ENCODE measurements around the gene ANKS6.

Gene ANKS6

DNA sequence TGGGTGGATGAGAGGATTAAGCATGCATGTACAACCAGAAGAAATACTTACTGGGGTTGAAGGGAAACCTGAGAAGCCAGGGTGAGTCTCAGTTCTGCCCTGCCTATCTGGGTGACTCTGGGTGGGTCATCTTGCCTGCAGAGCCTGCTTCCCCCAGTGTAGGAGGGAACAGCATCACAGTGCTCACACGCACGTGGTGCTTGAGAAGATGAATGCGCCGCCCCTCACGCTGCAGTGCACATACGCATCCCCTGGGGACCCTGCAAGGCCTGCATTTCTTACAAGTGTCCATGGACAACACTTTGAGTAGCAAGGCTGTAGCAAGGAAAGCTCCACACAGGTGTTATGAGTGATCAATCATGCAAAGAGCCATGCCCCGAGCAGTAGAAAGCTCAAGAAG, 68.9 kb downstream of the ANKS6 start:
- DNase-seq = no peak

DNA sequence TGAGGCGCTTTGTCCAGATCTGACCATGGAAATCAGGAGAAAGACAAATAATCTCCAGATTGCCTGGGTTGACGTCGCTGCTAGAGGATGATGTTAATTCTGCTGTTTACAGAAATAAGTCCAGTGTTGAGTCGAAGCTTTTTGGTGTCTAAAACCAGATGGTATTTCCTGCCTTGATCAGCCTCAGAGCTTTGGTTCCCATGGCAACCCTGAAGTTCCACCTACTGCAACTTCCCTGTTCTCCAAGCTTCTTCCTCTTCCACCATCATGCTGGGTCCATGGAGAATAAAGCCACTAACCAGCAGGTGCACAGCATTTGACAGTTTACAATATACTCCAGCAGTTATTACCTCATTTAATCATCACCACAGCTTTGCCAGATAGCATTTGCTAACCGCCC, 69.6 kb downstream of the ANKS6 start:
- no peak for DNase-seq

DNA sequence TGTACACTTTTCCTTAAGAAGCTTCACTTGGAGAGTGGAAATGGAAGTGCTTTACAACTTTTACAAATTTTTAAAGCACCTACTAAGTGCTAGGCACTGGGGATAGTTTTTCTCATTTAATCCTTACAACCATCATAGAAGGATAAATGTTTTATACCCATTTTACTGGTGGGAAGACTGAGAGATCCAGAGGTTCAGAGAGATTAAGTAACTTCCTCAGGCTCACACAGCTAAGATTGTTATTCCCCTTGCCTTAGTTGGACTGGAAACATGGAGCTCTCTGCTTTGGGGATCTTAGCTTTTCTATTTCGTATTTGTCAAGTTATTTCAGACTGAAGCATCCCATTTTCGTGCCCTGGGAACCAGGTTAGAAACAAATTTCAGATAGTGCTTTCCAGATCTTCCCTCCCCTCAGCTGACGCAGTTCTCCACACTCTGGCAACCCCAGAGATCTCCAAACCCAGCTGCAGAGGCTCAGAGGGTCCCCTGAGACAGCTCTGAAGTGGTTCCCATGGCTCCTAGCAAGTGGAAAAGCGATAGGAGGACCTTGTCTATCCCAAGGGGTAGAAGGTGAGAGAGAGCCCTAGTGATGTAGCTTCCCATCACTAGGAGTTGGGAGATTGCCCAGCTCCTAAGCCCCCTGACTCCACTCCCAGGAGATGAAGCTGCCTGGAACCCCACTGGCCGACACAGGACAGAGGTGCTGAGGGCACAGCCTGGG, 71.4 kb downstream of the ANKS6 start:
- no peak for DNase-seq

DNA sequence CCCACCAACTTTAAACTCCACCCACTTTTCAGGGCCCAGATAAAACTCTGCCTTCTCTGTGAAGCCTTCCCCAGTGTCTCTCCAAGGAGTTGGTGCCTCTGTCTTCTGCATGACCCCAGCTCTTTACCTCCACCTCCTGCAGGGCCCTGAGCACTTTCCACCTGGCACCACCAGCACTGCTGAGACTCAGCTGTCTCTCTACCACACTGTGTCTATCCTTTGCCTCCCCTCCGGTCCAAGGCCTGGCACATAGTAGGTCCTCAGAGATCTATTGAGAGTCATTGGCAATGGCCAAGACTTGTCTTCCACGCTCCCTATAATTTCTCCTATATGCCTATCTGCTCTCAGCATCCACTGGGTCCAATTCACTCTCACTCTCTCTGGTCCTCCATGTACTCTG, 74.7 kb downstream of the ANKS6 start:
- DNase-seq = no peak

DNA sequence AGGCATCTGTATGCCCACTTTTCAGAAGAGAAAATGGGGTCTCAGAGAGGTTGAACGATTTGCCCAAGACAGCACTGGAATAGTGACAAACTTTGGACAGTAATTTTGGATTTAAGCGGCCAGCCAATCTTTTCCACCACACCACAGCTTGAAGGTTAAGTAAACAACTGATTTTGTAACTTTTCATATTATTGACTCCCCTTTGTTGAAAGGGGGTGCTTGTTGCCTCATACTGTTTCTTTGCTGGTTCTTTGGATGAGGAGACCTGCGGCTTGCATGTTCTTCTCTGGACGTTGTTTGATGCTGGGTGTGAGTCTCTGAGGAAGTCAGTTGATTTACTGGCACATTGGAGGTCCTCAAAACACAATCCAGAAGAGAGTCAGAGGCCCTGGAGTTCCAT, 76.0 kb downstream of the ANKS6 start:
- no peak for DNase-seq

DNA sequence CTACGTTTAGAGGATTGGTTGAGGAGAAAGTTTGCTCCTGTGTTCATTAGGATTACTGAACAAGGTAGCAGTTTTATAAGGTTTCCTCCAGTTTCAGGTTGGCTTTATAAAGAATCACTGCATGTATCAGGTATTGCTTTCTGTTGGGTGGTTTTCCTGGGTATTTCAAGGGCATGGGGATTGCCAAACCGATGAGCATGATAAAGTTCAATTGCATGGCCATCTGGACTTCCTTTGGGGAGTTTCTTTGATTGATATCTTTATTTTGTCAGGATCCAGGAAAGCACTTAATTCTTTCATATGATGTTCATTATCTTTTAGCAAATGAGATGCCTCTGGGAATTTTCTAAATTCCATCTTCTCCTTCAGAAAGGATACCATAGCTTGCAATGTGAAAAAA, 77.3 kb downstream of the ANKS6 start:
- DNase-seq = no peak

DNA sequence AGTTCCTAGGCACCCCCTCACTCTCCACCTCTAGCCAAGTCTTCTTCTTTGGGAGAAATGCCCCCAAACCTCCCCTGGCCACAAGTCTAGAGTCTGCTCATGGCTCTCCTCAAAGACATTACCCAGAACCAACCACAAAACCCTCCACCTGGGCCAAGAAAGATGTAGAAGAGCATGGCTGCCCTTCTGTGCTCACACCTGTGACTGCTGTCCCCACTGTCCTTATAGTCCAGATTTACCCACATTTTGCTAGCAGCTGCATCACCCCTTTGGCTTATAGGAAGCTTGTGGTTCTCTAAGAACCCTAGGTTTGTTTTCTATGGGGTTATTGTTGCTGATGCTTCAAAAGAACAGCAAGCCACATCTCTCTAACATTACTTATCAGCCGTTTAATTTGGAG, 81.5 kb downstream of the ANKS6 start:
- DNase-seq = no peak

DNA sequence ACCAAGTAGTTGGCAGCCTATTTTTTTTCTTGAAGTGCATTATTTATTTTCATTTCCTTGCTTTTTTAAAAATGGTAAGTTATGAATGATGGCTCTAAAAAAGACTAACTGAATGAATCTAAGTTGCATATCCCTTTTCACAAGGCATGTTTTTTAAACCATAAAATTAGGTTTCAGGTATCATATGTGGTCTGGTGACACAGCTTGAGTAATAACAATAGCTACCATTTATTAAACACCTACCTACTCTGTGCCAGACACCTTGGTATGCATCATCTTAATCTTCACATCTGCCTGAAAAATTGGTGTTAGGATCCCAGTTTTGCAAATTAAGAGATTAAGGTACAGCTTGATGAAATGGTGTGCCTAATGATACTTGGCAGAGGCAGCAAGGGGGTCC, 83.4 kb downstream of the ANKS6 start:
- no peak for DNase-seq

DNA sequence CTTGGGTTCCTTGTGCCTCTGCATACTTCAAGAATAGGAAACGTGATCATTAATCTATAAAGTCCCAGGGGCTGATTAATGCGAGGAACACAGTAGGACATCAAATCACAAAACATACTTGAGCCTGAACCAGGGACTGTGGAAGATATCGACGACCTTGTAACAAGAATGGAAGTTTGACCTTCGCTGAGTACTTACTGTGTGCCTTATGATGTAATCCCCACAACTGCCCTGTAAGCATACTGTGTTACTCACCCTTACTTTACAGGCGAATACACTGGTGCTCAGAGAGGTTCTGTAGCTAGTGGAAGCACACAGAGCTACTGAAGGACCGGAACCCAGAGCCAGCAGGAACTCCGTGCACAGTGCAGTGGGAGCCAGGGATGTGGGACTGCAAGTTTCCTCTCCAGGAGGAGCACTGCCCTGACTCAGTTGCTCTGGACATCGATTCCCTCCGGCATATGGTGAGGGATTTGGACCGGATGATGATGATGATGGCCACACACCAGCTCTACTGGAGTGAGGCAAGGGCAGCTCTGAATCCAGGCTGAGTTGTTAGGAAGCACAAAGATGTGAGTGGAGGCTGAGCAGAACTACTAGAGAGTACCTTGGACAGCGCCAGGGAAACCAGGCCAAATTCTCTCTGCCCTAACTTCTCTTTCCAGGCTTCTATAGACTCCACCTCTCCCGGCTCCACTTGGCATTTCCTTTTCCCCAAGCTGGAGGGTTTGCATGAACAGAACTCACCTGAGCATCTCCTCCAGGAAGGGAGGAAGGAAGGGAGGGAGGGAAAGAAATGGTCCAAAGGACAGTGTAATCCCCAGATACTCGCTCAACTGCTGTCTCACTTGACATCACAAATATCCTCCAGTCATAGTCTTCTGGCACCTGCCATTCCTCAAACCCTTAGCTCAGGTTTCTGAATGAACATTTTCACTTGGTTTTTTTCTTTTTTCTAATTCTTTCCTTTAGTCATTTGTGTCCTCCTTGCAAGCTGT, 86.1 kb downstream of the ANKS6 start:
- no peak for DNase-seq

DNA sequence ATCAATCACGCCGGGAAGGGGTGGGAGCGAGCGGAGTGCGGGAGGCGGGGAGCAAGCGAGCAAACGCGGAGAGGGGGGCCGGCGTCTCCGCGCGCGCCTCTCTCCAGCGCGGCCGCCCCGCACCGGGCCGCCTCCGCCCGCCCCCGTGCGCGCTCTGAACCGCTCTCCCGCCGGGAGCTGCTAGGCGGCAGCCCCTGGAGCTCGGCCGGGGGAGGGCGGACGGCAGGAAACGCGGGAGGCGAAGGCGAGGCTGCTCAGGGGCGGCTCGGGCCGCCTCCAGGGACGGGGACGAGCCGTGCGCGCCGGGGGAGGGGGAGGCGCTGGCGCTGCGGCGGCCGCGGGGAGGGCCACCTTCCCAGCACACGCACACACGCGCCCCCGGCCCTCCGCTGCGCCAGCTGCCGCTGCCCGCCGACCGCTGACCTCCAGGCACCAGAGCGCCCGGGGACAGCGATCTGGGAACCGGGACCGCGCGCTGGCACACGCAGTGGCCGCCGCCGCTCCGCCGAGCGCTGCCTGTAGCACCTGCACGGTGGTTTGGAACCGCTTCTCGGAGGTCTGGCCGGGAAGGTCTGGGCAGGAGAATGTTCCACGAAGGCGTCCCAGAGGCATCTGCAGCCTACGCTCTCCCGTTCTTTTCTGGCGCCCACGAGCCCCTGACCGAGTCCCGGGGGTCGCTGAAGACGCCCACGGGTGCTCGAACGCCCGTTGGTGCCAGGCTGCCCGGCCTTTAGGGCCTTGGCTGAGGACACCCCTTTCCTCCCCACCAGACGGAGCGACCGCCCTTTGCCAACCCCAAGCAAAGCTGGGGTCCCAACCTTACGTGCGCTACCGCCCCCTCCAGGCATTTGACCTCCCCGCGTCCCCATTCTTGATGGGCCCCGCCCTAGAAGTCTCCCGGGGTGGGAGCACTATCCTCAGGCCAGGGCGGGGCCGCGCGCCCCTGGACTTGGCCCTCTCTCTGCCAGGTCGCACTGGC, 87.1 kb downstream of the ANKS6 start, which contains the start of gene GABBR2:
GABBR2 (minus strand) TSS at position 3 of the 979 bp plus-strand sequence. CDS start 198 bp downstream, outside the sequence.
- no peak for DNase-seq

DNA sequence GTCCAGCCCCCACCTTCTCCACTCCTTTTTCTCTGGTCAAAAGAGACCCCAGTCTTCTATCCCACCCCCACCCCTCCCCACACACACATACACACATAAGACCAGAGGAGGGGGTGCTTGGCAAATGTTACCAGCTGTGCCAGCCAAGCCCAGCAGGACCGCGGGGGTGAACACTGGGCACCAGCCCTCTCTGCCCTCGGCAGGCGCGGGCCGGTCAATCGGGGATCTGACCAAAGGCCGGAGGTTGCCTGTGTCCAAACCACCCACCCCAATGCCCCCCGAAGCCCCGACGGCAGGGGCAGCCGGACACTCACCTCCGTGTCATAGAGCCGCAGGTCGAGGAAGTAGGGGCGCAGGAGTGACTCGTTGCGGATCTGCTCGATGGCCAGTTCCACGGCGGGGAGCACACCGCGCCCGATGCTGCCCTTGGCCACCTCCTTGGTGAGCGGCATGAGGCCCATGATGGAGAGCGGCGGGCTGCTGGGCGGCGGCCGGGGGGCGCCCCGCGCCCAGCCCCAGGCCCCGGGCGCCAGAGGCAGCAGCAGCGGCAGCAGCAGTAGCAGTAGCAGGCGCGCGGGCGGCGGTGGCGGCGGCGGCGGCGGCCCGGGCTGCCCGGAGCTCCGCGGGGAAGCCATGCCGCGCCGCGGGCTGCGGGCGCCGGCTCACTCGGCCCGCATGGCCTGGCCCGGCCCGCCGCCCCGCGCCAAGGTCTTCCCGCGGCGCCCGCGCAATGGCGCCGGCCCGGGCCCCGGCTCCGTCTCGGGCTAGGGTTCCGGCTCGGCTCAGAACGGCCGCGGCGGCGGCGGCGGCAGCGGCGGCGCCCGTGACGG, 88.0 kb downstream of the ANKS6 start:
- no peak for DNase-seq

DNA sequence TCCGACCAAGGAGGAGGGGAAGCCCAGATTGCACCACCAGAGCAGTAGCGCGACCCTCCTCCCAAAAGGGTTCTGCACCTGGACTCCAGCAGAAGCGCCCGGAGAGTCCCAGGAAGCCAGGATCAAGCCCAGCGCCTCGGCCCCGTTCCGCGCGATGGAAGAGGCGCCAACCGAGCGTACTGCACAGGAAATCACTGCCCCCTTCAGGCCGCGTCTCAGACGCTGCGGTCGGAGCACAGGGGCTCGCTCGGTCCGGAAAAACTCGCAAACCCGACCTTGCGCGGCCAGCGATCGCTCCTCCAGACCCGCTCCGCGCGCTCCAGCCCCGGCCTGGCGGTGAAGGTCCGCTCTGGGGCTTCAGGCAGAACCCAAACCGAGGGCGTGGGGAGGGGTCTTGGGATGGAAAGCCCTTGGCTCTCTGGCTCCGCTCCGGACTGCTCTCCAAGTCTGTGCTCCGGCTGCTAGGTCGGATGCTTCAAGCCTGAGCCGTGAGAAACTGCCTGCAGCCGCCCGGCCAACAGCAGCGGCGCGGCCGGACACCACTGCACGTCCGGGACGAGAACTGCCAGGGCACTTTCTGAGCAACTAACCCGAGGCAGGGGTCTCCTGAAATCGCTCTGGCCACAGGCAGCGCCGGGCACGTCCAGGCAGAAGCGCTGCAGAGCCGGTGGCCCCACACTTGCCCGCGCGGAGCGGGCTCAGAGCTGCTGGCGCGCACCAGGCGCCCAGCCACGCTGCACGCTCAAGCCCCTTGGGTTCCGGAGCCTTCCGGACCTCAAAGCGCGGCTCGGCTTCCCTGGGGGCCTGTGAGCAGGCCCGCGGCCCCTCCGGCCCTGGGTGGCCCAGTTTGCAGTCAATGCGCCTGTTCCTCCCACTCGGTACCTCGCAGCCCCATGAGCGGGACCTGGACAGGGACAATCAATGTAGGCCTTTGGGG, 88.9 kb downstream of the ANKS6 start:
- peak; percentile 6 for DNase-seq

DNA sequence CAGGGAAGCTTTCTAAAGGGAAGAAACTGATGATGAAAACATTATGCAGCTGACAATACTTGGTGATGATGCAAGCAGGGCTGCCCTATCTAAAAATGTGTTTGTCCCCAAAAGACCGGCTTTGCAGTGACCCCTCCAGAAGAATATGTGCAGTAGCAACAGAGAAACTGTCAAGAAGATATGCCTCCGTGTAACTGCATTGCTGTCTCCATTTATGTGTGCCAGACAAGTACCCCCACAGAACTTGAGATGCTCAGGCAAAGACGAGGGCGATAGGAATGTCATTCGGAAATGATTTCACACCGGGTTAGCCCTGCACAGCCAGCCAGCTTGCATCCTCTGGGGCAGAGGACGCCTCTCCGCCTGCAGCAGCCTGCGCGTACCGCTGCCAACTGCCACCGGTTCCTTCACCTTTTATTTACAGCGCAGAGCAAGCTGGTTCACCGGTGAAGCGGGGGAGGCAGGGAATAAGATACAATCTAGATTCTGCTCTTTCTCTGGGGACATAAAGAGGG, 89.6 kb downstream of the ANKS6 start:
- no peak for DNase-seq

DNA sequence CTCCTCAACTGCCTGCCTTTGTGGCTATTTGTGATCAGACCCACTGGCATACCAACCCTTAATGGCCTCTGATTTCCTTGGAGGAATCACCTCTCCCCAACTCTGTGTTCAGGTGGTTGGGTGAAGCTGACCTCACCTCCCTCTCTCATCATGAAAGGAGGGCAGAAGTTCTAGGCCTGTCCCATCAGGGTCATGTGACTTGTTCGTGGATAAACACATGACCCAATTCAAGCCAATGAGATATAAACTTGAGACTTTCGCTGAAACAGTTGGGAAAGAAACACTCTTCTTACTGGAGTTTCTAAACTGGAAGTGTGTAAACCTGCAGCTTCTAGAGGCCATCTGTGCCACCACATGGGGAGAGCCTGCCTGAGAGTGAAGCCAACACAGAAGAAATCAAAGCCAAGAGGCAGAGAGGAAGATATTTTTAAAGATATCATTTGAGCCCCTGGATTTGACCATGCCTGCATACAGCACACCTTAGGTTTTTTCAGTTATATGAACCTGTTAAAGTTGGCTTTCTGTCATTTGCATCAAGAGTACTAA, 93.4 kb downstream of the ANKS6 start:
- DNase-seq = no peak

DNA sequence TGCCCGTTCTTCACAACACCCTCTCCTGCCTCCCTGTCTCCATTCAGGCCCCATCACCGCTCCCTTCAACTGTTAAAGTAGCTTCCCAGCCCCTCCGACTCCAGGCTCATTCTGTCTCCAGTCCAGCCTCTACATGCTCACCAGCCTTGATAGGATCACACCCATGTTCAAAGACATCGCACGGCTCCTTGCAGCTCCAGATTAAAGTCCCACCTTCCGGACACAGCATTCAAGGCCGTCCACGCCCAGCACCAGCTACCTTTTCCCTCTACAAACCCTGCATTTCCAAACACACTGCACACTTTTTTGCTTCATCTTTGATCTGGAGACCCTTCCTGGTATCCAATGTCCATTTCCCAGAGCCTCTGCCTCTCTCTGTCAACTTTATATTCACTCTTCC, 94.0 kb downstream of the ANKS6 start:
- DNase-seq = no peak

DNA sequence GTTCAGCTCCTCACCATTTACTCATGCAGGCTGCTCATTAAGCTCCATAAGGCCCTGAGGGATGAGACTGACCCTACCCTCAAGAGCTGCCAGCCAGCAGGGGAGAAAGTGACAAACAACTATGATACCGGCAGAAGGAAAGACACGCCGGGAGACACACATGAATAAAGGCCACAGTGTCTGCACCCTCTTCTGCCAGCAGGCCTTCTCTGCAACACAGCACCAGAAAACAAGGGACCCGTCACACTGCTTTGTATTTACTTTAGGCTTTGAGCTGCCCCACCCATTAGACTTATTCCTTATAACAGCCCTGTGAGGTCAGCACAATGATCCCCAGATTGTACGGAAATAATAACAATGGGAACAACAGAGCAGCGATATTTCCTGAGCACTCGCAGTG, 94.8 kb downstream of the ANKS6 start:
- DNase-seq = no peak

DNA sequence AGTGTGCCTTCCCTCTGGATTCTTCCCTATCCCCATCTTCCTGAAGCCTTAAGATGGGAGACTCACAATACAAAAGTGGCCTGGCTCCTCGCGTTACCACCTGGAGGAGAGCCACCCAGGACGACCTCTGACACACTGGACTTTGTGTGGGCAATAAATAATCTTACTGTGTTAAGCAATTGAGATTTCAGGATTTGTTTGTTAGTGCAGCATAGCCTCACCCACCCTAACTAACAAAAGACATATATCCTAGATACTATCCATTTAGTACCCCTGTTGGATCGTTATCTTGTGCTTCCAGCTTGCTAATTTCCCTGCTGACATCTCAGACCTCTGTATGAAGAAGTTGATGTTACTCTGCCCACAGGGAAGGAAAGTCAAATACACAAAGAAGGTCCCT, 95.6 kb downstream of the ANKS6 start:
- no peak for DNase-seq

DNA sequence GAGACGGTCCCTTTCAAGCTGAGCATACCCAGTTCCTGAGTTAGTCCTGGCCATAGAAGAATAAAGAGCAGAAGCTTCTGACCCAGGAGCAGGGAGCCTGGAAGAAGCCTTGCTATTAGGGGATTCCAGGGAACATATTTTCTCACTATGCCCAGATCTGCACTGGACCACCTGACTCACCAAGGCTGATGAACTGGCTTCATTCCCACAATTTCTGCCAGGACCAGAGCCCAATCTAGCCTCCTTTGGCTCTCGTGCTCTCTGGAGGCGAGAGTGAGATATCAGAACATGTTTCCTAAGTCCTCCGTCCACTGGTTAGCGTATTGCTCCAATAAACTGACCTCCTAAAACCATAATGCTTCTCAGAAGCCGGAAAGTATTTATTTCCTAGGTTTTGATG, 97.5 kb downstream of the ANKS6 start:
- DNase-seq = no peak

DNA sequence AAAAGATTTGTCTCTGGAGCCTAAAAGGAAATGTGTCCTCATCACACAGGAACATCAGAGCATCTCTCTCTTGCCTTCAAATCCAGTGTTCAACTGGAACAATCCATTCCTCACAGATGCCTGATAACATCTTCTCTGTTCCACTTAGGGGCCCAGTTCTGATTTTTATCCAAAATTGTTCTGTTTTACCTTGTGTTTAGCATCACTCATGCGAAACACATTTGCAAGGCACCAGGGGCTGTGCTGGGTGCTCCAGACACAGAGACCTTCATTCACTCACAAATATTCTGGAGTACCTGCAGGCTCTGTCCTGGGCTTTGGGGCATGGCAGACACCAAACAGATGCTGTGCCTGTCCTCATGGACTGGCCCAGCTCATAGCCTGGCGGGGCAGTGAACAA, 101.4 kb downstream of the ANKS6 start:
- no peak for DNase-seq

DNA sequence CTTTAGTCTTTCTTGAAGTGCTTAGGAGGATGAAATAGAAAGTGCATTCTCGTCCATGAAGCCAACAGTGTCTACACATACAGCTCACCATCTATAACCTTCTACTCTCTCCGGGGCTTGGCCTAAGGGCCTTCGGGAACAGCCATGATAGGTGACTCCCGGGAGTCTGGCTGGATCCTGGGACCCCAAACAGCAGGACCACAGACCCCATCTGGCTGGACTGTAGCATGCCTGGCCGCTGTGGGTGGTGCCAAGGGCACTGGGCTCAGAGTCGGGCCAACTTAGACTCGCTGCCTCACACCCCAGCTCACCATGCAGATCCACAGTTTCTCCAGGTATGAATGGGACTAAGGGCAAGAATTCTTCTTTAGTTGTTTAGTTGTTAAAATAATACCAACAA, 104.0 kb downstream of the ANKS6 start:
- no peak for DNase-seq

Data from stimulated activated CD4-positive, alpha-beta T cell treated with anti-CD3 and anti-CD28 coated beads, Interleukin-1b, Interleukin-23, amount 100 ng/mL, for 48 hours (primary cell).